HCT116 (cell line): Measurements from ENCODE around the gene GNG12. TPM values are rescaled to one million over a fixed set of nuclear protein-coding genes. Genes with fewer than 3 reads are reported as not detected.
A peak's percentile ranks its signal among the peaks of the same experiment; 100 is the strongest.

ENCODE experiments used
- ATAC-seq: fragments of 200-7000 bp; cut with Tn5 transposase; 2 replicates; pipeline ENCODE4 v1.9.1; 2020; ENCODE audit warnings: mild to moderate bottlenecking, moderate library complexity
- BruUV-seq: library from RNA; stranded (reverse); fragments of 400-500 nt; replicated peaks from 2 replicates; lab custom pipeline; 2021; lab: Mats Ljungman, UMichigan
- CTCF ChIA-PET: fragments of 300-600 bp; sonication (Branson Sonifier 250); formaldehyde crosslinking; loops from one replicate; lab custom pipeline; 2021; ENCODE audit warnings: antibody characterized with exemption; lab: Charles Lee
- POLR2A ChIA-PET: fragments of 300-600, 350-600 bp; sonication (Branson Sonifier 250); formaldehyde crosslinking; loops from one replicate; lab custom pipeline; 2021; ENCODE audit warnings: antibody characterized with exemption; lab: Charles Lee
- RAD21 ChIA-PET, 2 experiments: fragments of 300-600 bp; sonication (Branson Sonifier 250); formaldehyde crosslinking; loops; one replicate each; lab custom pipeline; 2023; ENCODE audit warnings: low total read pairs in 2 of 2; ENCODE audit not compliant: uncharacterized antibody in 2 of 2, unreplicated experiment in 2 of 2, low non-redundant PET in 1 of 2; lab: Charles Lee
- DNase-seq: peaks from one replicate; pipeline ENCODE4 v3.0.0-alpha.2; 2010; ENCODE audit warnings: low read depth, low spot score
- H2AFZ ChIP-seq: fragments of 200-600 bp; shearing (Covaris generic), sonication (generic); 2 replicates; pipeline ENCODE4 v1.6.1; 2017; ENCODE audit warnings: low read depth, mixed run types, mixed read lengths, antibody characterized with exemption, low read length; ENCODE audit not compliant: poor library complexity, severe bottlenecking
- H3K27ac ChIP-seq: 2 replicates; pipeline ENCODE4 v1.5.1; 2012; ENCODE audit warnings: low read depth, low read length
- H3K27me3 ChIP-seq: fragments of 200-600 bp; sonication (generic); 2 replicates; pipeline ENCODE4 v1.6.1; 2016; ENCODE audit warnings: mixed run types, low read length, mixed read lengths; ENCODE audit not compliant: insufficient read depth
- H3K36me3 ChIP-seq, 2 experiments: fragments of 200-500 bp in 1 of 2; fragments of 200-600 bp in 1 of 2; sonication (Bioruptor generic) in 1 of 2; sonication (generic) in 1 of 2; 2 replicates each; pipeline versions ENCODE4 v1.5.1 to v1.6.1; 2014 to 2016; ENCODE audit warnings: low read length in 2 of 2, inconsistent platforms in 1 of 2, mixed read lengths in 1 of 2, mixed run types in 1 of 2; ENCODE audit not compliant: insufficient read depth in 2 of 2, control insufficient read depth in 1 of 2
- H3K4me1 ChIP-seq, 2 experiments: fragments of 200-600 bp in 1 of 2; sonication (generic) in 1 of 2; 2 replicates each; pipeline versions ENCODE4 v1.5.1 to v1.6.1; 2012 to 2017; ENCODE audit warnings: low read length in 2 of 2, inconsistent platforms in 1 of 2, mild to moderate bottlenecking in 1 of 2, mixed read lengths in 1 of 2, mixed run types in 1 of 2, moderate library complexity in 1 of 2; ENCODE audit not compliant: insufficient read depth in 2 of 2, control insufficient read depth in 1 of 2
- H3K4me2 ChIP-seq: fragments of 200-600 bp; sonication (generic); 2 replicates; pipeline ENCODE4 v1.6.1; 2017; ENCODE audit warnings: mixed run types, low read length, mixed read lengths
- H3K4me3 ChIP-seq, 2 experiments: fragments of 200-600 bp in 1 of 2; sonication (generic) in 1 of 2; replicated peaks in 1 of 2; 2 replicates each; pipeline ENCODE4 v1.5.1; 2011 to 2016; ENCODE audit warnings: low read length in 2 of 2, control low read depth in 1 of 2, low read depth in 1 of 2, mild to moderate bottlenecking in 1 of 2, mixed read lengths in 1 of 2, mixed run types in 1 of 2
- H3K79me2 ChIP-seq: fragments of 200-600 bp; sonication (generic); 2 replicates; pipeline ENCODE4 v1.6.1; 2017; ENCODE audit warnings: mild to moderate bottlenecking, mixed run types, low read length, moderate library complexity, mixed read lengths; ENCODE audit not compliant: insufficient read depth
- H3K9ac ChIP-seq: fragments of 200-600 bp; sonication (generic); 2 replicates; pipeline ENCODE4 v1.6.1; 2016; ENCODE audit warnings: low read length, mixed read lengths
- H3K9me2 ChIP-seq: fragments of 200-600 bp; sonication (generic), shearing (Covaris generic); 2 replicates; pipeline ENCODE4 v1.6.1; 2017; ENCODE audit warnings: mixed run types, mild to moderate bottlenecking, moderate library complexity; ENCODE audit not compliant: insufficient read depth
- H3K9me3 ChIP-seq, 2 experiments: fragments of 200-500 bp in 1 of 2; fragments of 200-600 bp in 1 of 2; sonication (Bioruptor generic) in 1 of 2; sonication (generic) in 1 of 2; 2 replicates each; pipeline ENCODE4 v1.6.1; 2014 to 2017; ENCODE audit warnings: low read length in 2 of 2, mixed read lengths in 2 of 2, inconsistent platforms in 1 of 2, low read depth in 1 of 2, mild to moderate bottlenecking in 1 of 2, mixed run types in 1 of 2, moderate library complexity in 1 of 2; ENCODE audit not compliant: control insufficient read depth in 1 of 2, insufficient read depth in 1 of 2
- H4K20me1 ChIP-seq: fragments of 200-600 bp; sonication (generic), shearing (Covaris generic); 2 replicates; pipeline ENCODE4 v1.6.1; 2017; ENCODE audit warnings: mixed run types, mild to moderate bottlenecking, moderate library complexity; ENCODE audit not compliant: insufficient read depth
- EZH2phosphoT487 ChIP-seq: fragments of 200-600 bp; IDR thresholded peaks from 2 replicates; pipeline ENCODE4 v1.6.1; 2018; ENCODE audit warnings: antibody characterized with exemption, borderline replicate concordance
- SP1 ChIP-seq: IDR thresholded peaks from 2 replicates; pipeline ENCODE4 v1.6.1; 2012; ENCODE audit warnings: low read depth
- YY1 ChIP-seq: IDR thresholded peaks from 2 replicates; pipeline ENCODE4 v1.6.1; 2011; ENCODE audit warnings: low read length, low read depth, moderate library complexity, mild to moderate bottlenecking; ENCODE audit not compliant: insufficient replicate concordance; ENCODE audit errors: extremely low read depth
- intact Hi-C: fragments of 100-400 bp; cut with micrococcal nuclease; formaldehyde crosslinking; loops from 2 replicates; pipeline ENCODE4 v1.10.0; 2022
- total RNA-seq: library from RNA; stranded (reverse); gene quantifications from one replicate; pipeline ENCODE4 v1.2.1, GENCODE V29; 2021; ENCODE audit not compliant: unreplicated experiment
- TF ChIP-seq, protein P1 (sequence below): IDR thresholded peaks from 2 replicates; pipeline ENCODE4 v1.6.1; 2012; ENCODE audit warnings: low read depth

The GNG12 gene
- total RNA-seq, 1 experiment from 2014 or later: 49.6 TPM

GRCh38 chr1:67834246-67834877 lies 1.1 kb upstream of the GNG12 start:
- ChIA-PET POLR2A (no interaction called here), CTCF (interaction anchor here (3.9 kb wide), 1 partner anchor 16 kb away, joined by 26 read pairs; no protein-coding TSS in a partner anchor), RAD21 (no interaction called here)
- intact Hi-C loops: loop anchor here (5.0 to 10.0 kb wide), 2 partner anchors 150 to 302 kb away; partner anchors contain the start of gene GADD45A
- BruUV-seq: no TSS peak
- DNase-seq: no peak
- Histone ChIP-seq H3K9me2 (no peaks in the 10 kb centered on the region), H3K27ac (no peak overlapping the region), H3K79me2 (peaks cover 34% of the 10 kb centered on the region), H4K20me1 (no peaks in the 10 kb centered on the region), H3K9me3 (no peaks in the 10 kb centered on the region), H3K9ac (no peak overlapping the region), H3K4me1 (peaks cover 12 to 28% of the 10 kb centered on the region in 2 experiments), H3K36me3 (no peaks in the 10 kb centered on the region), H2AFZ (peak overlapping the region; percentile 69), H3K4me3 (0 out of 4 replicates have a peak overlapping the region, but pooled peaks of 1 of the 2 experiments have one; percentile 84), H3K27me3 (no peaks in the 10 kb centered on the region), H3K4me2 (peak overlapping the region; percentile 98)
- TF ChIP-seq, protein P1, sequence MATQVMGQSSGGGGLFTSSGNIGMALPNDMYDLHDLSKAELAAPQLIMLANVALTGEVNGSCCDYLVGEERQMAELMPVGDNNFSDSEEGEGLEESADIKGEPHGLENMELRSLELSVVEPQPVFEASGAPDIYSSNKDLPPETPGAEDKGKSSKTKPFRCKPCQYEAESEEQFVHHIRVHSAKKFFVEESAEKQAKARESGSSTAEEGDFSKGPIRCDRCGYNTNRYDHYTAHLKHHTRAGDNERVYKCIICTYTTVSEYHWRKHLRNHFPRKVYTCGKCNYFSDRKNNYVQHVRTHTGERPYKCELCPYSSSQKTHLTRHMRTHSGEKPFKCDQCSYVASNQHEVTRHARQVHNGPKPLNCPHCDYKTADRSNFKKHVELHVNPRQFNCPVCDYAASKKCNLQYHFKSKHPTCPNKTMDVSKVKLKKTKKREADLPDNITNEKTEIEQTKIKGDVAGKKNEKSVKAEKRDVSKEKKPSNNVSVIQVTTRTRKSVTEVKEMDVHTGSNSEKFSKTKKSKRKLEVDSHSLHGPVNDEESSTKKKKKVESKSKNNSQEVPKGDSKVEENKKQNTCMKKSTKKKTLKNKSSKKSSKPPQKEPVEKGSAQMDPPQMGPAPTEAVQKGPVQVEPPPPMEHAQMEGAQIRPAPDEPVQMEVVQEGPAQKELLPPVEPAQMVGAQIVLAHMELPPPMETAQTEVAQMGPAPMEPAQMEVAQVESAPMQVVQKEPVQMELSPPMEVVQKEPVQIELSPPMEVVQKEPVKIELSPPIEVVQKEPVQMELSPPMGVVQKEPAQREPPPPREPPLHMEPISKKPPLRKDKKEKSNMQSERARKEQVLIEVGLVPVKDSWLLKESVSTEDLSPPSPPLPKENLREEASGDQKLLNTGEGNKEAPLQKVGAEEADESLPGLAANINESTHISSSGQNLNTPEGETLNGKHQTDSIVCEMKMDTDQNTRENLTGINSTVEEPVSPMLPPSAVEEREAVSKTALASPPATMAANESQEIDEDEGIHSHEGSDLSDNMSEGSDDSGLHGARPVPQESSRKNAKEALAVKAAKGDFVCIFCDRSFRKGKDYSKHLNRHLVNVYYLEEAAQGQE: no peak
- TF ChIP-seq EZH2phosphoT487: no peak
- no peak for TF ChIP-seq YY1
- TF ChIP-seq SP1: no peak
- ATAC-seq: no peak
